Measurements from ENCODE around the gene ACCS. TPM values are rescaled to one million over a fixed set of nuclear protein-coding genes. Genes with fewer than 3 reads are reported as not detected.

ACCS gene
- total RNA-seq, 1 donor from 2014 or later: 7.9 TPM

GRCh38 chr11:44088377-44088776 lies 22.3 kb downstream of the ACCS start:
- H3K27ac ChIP-seq (replicated peaks): no peak overlapping the region
- no peak for DNase-seq
- H3K9me3 ChIP-seq (replicated peaks): peaks cover 9% of the 10 kb centered on the region
- H3K36me3 ChIP-seq: peaks cover 7% of the 10 kb centered on the region
- H3K4me3 ChIP-seq: no peak overlapping the region
- TF ChIP-seq CTCF (IDR thresholded peaks at IDR 0.05; ENCODE audit: borderline replicate concordance): no peak
- intact Hi-C loops (cut with micrococcal nuclease): no loop called here
- peaks cover 8% of the 10 kb centered on the region for H3K4me1 ChIP-seq
- no peaks in the 10 kb centered on the region for H3K27me3 ChIP-seq (ENCODE audit: low read depth)

GRCh38 chr11:44088871-44089270 lies 22.8 kb downstream of the ACCS start:
- no peak for TF ChIP-seq CTCF (IDR thresholded peaks at IDR 0.05; ENCODE audit: borderline replicate concordance)
- H3K36me3 ChIP-seq: peaks cover 4% of the 10 kb centered on the region
- intact Hi-C loops (cut with micrococcal nuclease): no loop called here
- H3K27me3 ChIP-seq (ENCODE audit: low read depth): no peaks in the 10 kb centered on the region
- H3K4me3 ChIP-seq: no peak overlapping the region
- H3K27ac ChIP-seq (replicated peaks): no peak overlapping the region
- DNase-seq: no peak
- peaks cover 8% of the 10 kb centered on the region for H3K4me1 ChIP-seq
- peaks cover 9% of the 10 kb centered on the region for H3K9me3 ChIP-seq (replicated peaks)

GRCh38 chr11:44090539-44090938 lies 24.5 kb downstream of the ACCS start:
- Histone ChIP-seq H3K4me3 (no peak overlapping the region), H3K27ac (replicated peaks) (no peak overlapping the region), H3K27me3 (ENCODE audit: low read depth) (no peaks in the 10 kb centered on the region), H3K4me1 (peaks cover 21% of the 10 kb centered on the region), H3K9me3 (replicated peaks) (peaks cover 6% of the 10 kb centered on the region), H3K36me3 (peaks cover 4% of the 10 kb centered on the region)
- intact Hi-C loops (cut with micrococcal nuclease): loop anchor here (10.0 kb wide), 1 partner anchor 444 kb away; no protein-coding TSS in a partner anchor
- no peak for TF ChIP-seq CTCF (IDR thresholded peaks at IDR 0.05; ENCODE audit: borderline replicate concordance)
- no peak for DNase-seq

GRCh38 chr11:44094260-44094868 lies 28.3 kb downstream of the ACCS start:
- Histone ChIP-seq H3K27me3 (ENCODE audit: low read depth) (no peaks in the 10 kb centered on the region), H3K36me3 (no peaks in the 10 kb centered on the region), H3K4me1 (peaks cover 40% of the 10 kb centered on the region), H3K27ac (replicated peaks) (no peak overlapping the region), H3K9me3 (replicated peaks) (peaks cover 2% of the 10 kb centered on the region), H3K4me3 (no peak overlapping the region)
- DNase-seq: peak; percentile 46
- intact Hi-C loops (cut with micrococcal nuclease): loop anchor here (10.0 kb wide), 1 partner anchor 440 kb away; no protein-coding TSS in a partner anchor
- TF ChIP-seq CTCF (IDR thresholded peaks at IDR 0.05; ENCODE audit: borderline replicate concordance): peak; percentile 87

GRCh38 chr11:44095506-44096359 lies 29.7 kb downstream of the ACCS start, which contains the start of gene EXT2:
EXT2 (plus strand) TSS chr11:44095678; CDS start chr11:44107713, 12,035 bp downstream.
- intact Hi-C loops (cut with micrococcal nuclease): loop anchor here (10.0 kb wide), 1 partner anchor 439 kb away; no protein-coding TSS in a partner anchor
- H3K9me3 ChIP-seq (replicated peaks): no peaks in the 10 kb centered on the region
- DNase-seq: peak; percentile 89
- peaks cover 37% of the 10 kb centered on the region for H3K4me1 ChIP-seq
- H3K36me3 ChIP-seq: no peaks in the 10 kb centered on the region
- peak within 1 kb of the TSS; percentile 89 for H3K27ac ChIP-seq (replicated peaks)
- TF ChIP-seq CTCF (IDR thresholded peaks at IDR 0.05; ENCODE audit: borderline replicate concordance): peak; percentile 97
- peak within 1 kb of the TSS; percentile 92 for H3K4me3 ChIP-seq
- H3K27me3 ChIP-seq (ENCODE audit: low read depth): no peaks in the 10 kb centered on the region

All from left ventricle myocardium inferior (tissue), 1 donor.